Measurements from ENCODE around the gene LY9. TPM values are rescaled to one million over a fixed set of nuclear protein-coding genes. Genes with fewer than 3 reads are reported as not detected.

The LY9 gene
- polyA plus RNA-seq, 3 donors = 1.4 to 2.7 (median 1.7) TPM

DNA sequence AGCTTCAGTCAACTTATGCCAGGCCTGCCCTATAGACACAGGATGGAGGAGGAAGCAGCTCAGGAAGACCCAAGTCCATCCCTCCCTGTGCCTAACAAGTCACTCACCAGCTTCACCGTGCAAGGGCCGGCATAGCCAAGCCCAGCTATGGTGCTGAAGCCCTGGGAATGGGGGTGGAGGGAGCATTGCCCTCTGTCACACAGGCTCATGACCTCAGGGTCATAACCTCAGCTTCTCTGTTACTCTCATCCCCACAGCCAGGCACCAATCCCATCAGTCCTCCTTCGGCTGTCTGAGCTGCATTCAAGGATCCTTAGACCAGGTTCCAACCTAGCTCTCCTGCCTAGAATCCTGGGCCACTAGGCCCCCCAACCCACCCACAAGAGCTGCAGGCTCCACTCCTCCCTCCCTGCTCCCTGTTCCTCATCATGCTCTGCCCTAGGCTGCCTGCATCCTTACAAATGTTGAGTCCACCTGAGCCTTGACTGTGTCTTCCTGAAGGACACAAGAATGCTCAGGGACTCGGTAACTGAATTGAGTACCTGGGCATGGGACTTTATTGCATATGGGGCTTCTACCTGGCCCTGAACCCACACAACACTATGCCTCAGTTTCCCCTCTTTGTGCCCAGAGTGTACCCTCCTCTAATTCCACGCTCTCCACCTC is 65.0 kb downstream of the LY9 start:
- 89% methylated on average over 2 of the region's 5 CpGs for WGBS (ENCODE audit: insufficient coverage)
- H3K27me3 ChIP-seq (ENCODE audit: control insufficient read depth in 2 of 2, insufficient read depth in 2 of 2, low read length in 2 of 2) = no peaks in the 10 kb centered on the region
- H3K4me3 Mint-ChIP-seq = peak overlapping the region; percentile 69 to 87
- TF ChIP-seq, protein P1, sequence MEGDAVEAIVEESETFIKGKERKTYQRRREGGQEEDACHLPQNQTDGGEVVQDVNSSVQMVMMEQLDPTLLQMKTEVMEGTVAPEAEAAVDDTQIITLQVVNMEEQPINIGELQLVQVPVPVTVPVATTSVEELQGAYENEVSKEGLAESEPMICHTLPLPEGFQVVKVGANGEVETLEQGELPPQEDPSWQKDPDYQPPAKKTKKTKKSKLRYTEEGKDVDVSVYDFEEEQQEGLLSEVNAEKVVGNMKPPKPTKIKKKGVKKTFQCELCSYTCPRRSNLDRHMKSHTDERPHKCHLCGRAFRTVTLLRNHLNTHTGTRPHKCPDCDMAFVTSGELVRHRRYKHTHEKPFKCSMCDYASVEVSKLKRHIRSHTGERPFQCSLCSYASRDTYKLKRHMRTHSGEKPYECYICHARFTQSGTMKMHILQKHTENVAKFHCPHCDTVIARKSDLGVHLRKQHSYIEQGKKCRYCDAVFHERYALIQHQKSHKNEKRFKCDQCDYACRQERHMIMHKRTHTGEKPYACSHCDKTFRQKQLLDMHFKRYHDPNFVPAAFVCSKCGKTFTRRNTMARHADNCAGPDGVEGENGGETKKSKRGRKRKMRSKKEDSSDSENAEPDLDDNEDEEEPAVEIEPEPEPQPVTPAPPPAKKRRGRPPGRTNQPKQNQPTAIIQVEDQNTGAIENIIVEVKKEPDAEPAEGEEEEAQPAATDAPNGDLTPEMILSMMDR (IDR thresholded peaks at IDR 0.05) = no peak
- H3K4me1 ChIP-seq (ENCODE audit: control insufficient read depth in 1 of 2, insufficient read depth in 2 of 2, low read length in 2 of 2) = peaks cover 93 to 97% of the 10 kb centered on the region in 2 donors
- peaks cover 13% of the 10 kb centered on the region for H4K20me1 ChIP-seq (ENCODE audit: insufficient read depth, low read length)
- H3K4me1 Mint-ChIP-seq = peaks cover 77% of the 10 kb centered on the region
- peak overlapping the region; percentile 3 to 73 (median 56) for H3K4me3 ChIP-seq (replicated peaks in 1 of 3; ENCODE audit: low read depth in 2 of 3, low read length in 3 of 3)
- peak overlapping the region; percentile 83 for H3K4me2 ChIP-seq (replicated peaks; ENCODE audit: extremely low read depth, low read length, poor library complexity, severe bottlenecking)
- intact Hi-C loops (cut with micrococcal nuclease) = loop anchor here in 1 of 2 donors (5.0 to 10.0 kb wide), 2 partner anchors 176 to 284 kb away; partner anchors contain the start of gene CD84
- H3K27ac Mint-ChIP-seq = peak overlapping the region; percentile 80 to 89 (median 86)
- no peaks in the 10 kb centered on the region for H3K9me3 ChIP-seq (replicated peaks in 1 of 2; ENCODE audit: control insufficient read depth in 1 of 2, insufficient read depth in 1 of 2, low read length in 2 of 2)
- H3K27me3 Mint-ChIP-seq (ENCODE audit: low read depth in 3 of 3) = peaks cover 0 to under 1% (median 0%) of the 10 kb centered on the region in 3 donors
- DNase-seq = peak in 1 of 3 donors; percentile 25
- peak overlapping the region; percentile 77 to 98 for H3K27ac ChIP-seq (ENCODE audit: low read depth in 1 of 2, low read length in 2 of 2)
- H3K36me3 Mint-ChIP-seq = peaks cover 2 to 5% of the 10 kb centered on the region in 2 donors
- peaks cover 6 to 14% of the 10 kb centered on the region in 2 donors for H3K36me3 ChIP-seq (replicated peaks in 1 of 2; ENCODE audit: control insufficient read depth in 1 of 2, insufficient read depth in 2 of 2, low read length in 2 of 2)
- H3K9ac ChIP-seq (ENCODE audit: insufficient read depth, low read length, poor library complexity, severe bottlenecking) = peak overlapping the region; percentile 16
- no peak overlapping the region for H2AFZ ChIP-seq (ENCODE audit: insufficient read depth, low read depth, low read length, poor library complexity, severe bottlenecking)
- H3K79me2 ChIP-seq (ENCODE audit: insufficient read depth, low read length) = peaks cover 56% of the 10 kb centered on the region
- peaks cover 0 to 2% (median 0%) of the 10 kb centered on the region in 7 donors for H3K9me3 Mint-ChIP-seq

DNA sequence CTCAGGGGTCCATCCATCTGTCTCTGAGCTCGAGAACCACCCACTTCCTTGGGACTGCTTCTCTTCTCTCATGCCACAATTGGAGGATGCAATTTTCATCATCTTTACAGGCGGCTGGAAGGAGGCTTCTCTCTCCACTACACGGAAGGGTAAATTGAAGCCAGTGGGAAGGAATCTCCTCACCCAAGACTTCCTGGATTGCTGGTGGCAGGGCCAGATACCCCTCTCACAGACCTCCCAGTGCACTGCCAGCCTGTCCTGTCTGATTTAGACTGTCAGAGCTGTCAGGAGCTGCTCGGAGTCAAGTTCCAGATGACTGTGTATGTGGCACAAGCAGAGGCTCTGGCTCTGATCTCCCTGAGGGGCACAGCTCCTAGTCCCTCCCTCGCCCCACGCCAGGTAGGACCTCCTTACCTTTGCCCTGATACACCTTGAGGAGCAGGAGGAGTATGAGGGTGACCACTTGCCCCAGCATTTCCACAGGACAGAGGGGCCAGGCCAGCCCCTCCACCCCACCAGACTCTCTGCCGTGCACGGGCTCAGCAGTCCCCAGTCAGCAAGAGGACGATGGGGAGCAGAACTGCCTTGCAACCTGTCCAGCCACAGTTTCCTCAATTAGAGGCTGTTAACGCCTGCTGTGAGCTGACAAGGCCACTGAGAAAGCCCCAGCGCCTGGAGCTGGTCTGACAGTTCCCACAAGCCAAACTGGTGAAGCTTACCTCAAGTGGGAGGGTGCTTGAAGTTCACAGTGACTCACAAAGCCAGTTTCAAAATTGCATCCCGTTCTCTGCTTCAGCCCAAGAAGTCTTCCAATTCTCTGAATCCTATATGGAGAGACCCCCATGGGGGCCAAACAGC is 66.5 kb downstream of the LY9 start, which contains the start of gene CD244:
TSS of gene CD244 (minus strand) at position 685 of the 858 bp plus-strand sequence. CDS start at position 475, 210 bp downstream.
- Histone ChIP-seq H3K4me2 (replicated peaks; ENCODE audit: extremely low read depth, low read length, poor library complexity, severe bottlenecking) (peak within 1 kb of the TSS; percentile 82), H3K79me2 (ENCODE audit: insufficient read depth, low read length) (peaks cover 41% of the 10 kb centered on the region), H3K36me3 (replicated peaks in 1 of 2; ENCODE audit: control insufficient read depth in 1 of 2, insufficient read depth in 2 of 2, low read length in 2 of 2) (peaks cover 0 to 2% of the 10 kb centered on the region in 2 donors), H2AFZ (ENCODE audit: insufficient read depth, low read depth, low read length, poor library complexity, severe bottlenecking) (peak within 1 kb of the TSS; percentile 66), H3K27ac (ENCODE audit: low read depth in 1 of 2, low read length in 2 of 2) (peak within 1 kb of the TSS; percentile 95 to 98), H3K4me1 (ENCODE audit: control insufficient read depth in 1 of 2, insufficient read depth in 2 of 2, low read length in 2 of 2) (peaks cover 85 to 89% of the 10 kb centered on the region in 2 donors), H3K27me3 (ENCODE audit: control insufficient read depth in 2 of 2, insufficient read depth in 2 of 2, low read length in 2 of 2) (no peaks in the 10 kb centered on the region), H3K9ac (ENCODE audit: insufficient read depth, low read length, poor library complexity, severe bottlenecking) (peak within 1 kb of the TSS; percentile 70), H3K4me3 (replicated peaks in 1 of 3; ENCODE audit: low read depth in 2 of 3, low read length in 3 of 3) (peak within 1 kb of the TSS; percentile 56 to 78 (median 58)), H4K20me1 (ENCODE audit: insufficient read depth, low read length) (no peaks in the 10 kb centered on the region), H3K9me3 (replicated peaks in 1 of 2; ENCODE audit: control insufficient read depth in 1 of 2, insufficient read depth in 1 of 2, low read length in 2 of 2) (no peaks in the 10 kb centered on the region)
- H3K36me3 Mint-ChIP-seq = peaks cover 2 to 5% of the 10 kb centered on the region in 2 donors
- WGBS (ENCODE audit: insufficient coverage) = 0% methylated on average over 7 of the region's 12 CpGs
- peak within 1 kb of the TSS; percentile 92 to 99 (median 98) for H3K27ac Mint-ChIP-seq
- H3K9me3 Mint-ChIP-seq = peaks cover 0 to 2% (median 0%) of the 10 kb centered on the region in 7 donors
- H3K27me3 Mint-ChIP-seq (ENCODE audit: low read depth in 3 of 3) = peaks cover 0 to 3% (median 0%) of the 10 kb centered on the region in 3 donors
- H3K4me3 Mint-ChIP-seq = peak within 1 kb of the TSS; percentile 84 to 99
- TF ChIP-seq, protein P1 (IDR thresholded peaks at IDR 0.05) = no peak
- peaks cover 88% of the 10 kb centered on the region for H3K4me1 Mint-ChIP-seq
- DNase-seq = peak; percentile 88 to 97 (median 94)
- intact Hi-C loops (cut with micrococcal nuclease) = loop anchor here in 1 of 2 donors (5.0 to 10.0 kb wide), 2 partner anchors 178 to 285 kb away; partner anchors contain the start of gene CD84

Measured in CD14-positive monocyte (primary cell).